ENCODE results near the gene AGAP1.

DNA sequence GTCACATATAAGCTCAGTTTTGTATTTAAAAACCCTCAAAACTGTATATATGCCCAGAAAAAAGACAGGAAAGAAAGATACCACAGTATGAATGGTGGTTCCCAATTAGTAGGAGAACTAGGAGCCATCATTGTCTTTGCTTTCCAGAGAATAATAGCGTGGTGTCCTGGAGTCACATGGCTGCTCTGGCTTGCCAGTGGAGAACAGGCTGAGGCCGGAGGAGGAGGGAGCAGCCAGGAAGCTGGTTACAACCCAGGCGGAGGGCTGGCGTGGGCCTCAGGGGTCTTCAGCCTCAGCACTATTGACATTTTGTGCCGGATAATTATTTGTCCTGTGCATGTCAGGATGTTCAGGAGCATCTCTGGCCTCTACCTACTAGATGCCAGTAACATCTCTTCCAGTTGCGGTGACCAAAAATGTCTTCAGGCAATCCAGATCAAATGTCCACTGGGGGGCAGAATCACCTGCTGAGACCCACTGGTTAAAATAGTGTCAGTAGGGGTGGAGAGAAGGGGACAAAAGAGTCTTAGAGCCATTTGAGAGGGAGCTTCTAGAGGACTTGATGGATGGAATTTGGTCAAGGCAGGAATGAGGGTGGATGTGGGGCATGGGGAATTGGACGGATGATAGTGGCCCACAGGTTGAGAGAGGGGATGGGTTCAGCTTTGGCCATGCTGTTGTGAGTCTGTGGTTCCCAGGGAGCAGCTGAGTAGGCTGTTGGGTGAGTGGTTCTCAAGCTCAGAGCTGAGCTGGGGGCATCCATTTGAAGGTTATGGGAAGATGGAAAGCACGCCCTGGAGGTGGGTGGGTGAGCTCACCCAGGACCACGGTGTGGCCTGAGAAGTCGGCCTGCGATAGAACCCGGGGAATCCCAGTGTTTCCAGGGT is 144.9 kb downstream of the AGAP1 start:
- TF ChIP-seq, protein P1, sequence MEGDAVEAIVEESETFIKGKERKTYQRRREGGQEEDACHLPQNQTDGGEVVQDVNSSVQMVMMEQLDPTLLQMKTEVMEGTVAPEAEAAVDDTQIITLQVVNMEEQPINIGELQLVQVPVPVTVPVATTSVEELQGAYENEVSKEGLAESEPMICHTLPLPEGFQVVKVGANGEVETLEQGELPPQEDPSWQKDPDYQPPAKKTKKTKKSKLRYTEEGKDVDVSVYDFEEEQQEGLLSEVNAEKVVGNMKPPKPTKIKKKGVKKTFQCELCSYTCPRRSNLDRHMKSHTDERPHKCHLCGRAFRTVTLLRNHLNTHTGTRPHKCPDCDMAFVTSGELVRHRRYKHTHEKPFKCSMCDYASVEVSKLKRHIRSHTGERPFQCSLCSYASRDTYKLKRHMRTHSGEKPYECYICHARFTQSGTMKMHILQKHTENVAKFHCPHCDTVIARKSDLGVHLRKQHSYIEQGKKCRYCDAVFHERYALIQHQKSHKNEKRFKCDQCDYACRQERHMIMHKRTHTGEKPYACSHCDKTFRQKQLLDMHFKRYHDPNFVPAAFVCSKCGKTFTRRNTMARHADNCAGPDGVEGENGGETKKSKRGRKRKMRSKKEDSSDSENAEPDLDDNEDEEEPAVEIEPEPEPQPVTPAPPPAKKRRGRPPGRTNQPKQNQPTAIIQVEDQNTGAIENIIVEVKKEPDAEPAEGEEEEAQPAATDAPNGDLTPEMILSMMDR (IDR thresholded peaks at IDR 0.05; ENCODE audit: low read depth, low read length, poor library complexity, severe bottlenecking), result peak; percentile 18
- no peak for TF ChIP-seq EZH2phosphoT487 (IDR thresholded peaks at IDR 0.05; ENCODE audit: borderline replicate concordance, low read length)

Data from DOHH2 (cell line).